Mesothelial cell of epicardium (in vitro differentiated cells): Measurements from ENCODE around the gene CHD2. TPM values are rescaled to one million over a fixed set of nuclear protein-coding genes. Genes with fewer than 3 reads are reported as not detected.

ENCODE experiments used
- DNase-seq, 2 experiments: peaks; one replicate each; pipeline ENCODE4 v3.0.0; 2021; ENCODE audit warnings: low spot score in 2 of 2; ENCODE audit not compliant: unreplicated experiment in 2 of 2
- H3K27ac Mint-ChIP-seq: 2 replicates; pipeline ENCODE4 v1.8.0; 2021; ENCODE audit warnings: mixed read lengths
- H3K27me3 Mint-ChIP-seq: 2 replicates; pipeline ENCODE4 v1.8.0; 2021; ENCODE audit warnings: low read depth, mixed read lengths
- H3K36me3 Mint-ChIP-seq: 2 replicates; pipeline ENCODE4 v1.8.0; 2021; ENCODE audit warnings: mixed read lengths
- H3K4me1 Mint-ChIP-seq: 2 replicates; pipeline ENCODE4 v1.8.0; 2021; ENCODE audit warnings: mixed read lengths
- H3K4me3 Mint-ChIP-seq: 2 replicates; pipeline ENCODE4 v1.8.0; 2021; ENCODE audit warnings: mild to moderate bottlenecking, moderate library complexity, mixed read lengths
- H3K9me3 Mint-ChIP-seq: 2 replicates; pipeline ENCODE4 v1.8.0; 2021; ENCODE audit warnings: mixed read lengths
- total RNA-seq: library from RNA; stranded (reverse); gene quantifications from 3 replicates; pipeline ENCODE4 v1.2.1, GENCODE V29; 2021
- TF ChIP-seq, protein P1 (sequence below): fragments of 200-600 bp; sonication (generic); IDR thresholded peaks from one replicate; pipeline ENCODE4 v1.5.0; 2021; ENCODE audit warnings: antibody characterized with exemption; ENCODE audit not compliant: unreplicated experiment

Gene CHD2
- total RNA-seq, 1 donor from 2014 or later = 178 TPM

DNA sequence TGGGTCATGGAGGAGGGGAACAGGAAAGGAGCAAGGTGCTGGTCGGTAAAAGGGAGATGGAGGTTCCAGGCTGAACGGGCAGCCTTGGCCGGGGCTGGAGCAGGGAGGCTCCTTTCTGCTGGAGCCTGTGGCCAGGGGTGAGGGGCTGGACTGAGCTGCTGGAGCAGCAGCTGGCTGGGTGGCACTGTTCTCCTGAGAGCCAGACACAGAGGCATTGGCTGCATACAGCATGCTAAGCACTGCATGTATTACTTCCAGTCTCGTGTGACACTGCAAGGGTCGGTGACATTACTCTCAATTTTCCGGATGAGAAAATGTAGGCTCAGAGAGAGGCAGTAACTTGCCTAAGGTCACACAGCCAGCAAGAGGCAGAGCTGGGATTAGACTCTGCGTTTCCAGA lies 146.6 kb downstream of the CHD2 start:
- Mint-ChIP-seq H3K27ac (no peak overlapping the region), H3K9me3 (peaks cover 8% of the 10 kb centered on the region), H3K4me1 (peaks cover 5% of the 10 kb centered on the region), H3K27me3 (no peaks in the 10 kb centered on the region), H3K4me3 (no peak overlapping the region), H3K36me3 (peaks cover 52% of the 10 kb centered on the region)
- DNase-seq = no peak
- TF ChIP-seq, protein P1, sequence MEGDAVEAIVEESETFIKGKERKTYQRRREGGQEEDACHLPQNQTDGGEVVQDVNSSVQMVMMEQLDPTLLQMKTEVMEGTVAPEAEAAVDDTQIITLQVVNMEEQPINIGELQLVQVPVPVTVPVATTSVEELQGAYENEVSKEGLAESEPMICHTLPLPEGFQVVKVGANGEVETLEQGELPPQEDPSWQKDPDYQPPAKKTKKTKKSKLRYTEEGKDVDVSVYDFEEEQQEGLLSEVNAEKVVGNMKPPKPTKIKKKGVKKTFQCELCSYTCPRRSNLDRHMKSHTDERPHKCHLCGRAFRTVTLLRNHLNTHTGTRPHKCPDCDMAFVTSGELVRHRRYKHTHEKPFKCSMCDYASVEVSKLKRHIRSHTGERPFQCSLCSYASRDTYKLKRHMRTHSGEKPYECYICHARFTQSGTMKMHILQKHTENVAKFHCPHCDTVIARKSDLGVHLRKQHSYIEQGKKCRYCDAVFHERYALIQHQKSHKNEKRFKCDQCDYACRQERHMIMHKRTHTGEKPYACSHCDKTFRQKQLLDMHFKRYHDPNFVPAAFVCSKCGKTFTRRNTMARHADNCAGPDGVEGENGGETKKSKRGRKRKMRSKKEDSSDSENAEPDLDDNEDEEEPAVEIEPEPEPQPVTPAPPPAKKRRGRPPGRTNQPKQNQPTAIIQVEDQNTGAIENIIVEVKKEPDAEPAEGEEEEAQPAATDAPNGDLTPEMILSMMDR = no peak

DNA sequence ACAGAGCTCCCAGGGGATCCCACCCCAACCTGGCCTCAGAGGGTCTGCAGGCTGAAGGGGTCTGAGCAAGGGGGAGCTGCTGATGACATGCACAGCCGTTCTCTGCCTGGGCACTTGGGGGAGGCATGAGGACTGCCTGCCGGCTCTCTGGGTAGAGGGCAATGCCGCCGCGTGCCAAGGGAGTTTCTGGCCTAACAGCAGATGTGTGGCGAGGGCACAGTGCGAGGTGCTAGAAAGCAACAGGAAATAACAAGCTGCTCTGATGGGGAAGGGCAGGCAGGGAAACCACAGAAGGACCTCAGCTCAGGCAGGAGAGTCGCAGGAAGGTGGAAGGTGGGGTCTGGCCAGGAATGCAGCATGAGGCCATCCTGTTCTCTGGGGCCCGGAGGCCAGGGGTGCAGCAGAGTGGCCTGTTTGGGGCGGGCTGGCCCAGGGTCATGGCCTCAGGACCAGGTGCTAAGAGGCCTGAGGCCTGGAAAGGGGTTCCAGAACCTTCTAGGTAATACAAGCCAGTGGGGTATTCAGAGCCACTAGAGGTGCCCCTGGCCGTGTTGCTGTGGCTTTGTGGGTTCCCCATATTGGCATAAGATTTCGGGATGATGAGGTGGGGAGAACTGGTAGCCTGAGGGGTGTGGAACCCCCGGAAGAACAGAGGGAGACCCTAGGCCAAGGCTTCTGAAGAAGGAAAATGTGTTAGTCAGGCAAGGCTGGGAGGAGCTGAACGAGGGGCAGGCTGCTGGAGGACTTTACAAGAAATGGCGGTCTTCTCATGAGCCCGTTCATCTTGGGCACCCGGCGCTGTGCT lies 147.7 kb downstream of the CHD2 start:
- peaks cover 8% of the 10 kb centered on the region for H3K9me3 Mint-ChIP-seq
- no peak overlapping the region for H3K4me3 Mint-ChIP-seq
- H3K4me1 Mint-ChIP-seq = peaks cover 5% of the 10 kb centered on the region
- no peaks in the 10 kb centered on the region for H3K27me3 Mint-ChIP-seq
- TF ChIP-seq, protein P1 = no peak
- DNase-seq = no peak
- peaks cover 53% of the 10 kb centered on the region for H3K36me3 Mint-ChIP-seq
- no peak overlapping the region for H3K27ac Mint-ChIP-seq

DNA sequence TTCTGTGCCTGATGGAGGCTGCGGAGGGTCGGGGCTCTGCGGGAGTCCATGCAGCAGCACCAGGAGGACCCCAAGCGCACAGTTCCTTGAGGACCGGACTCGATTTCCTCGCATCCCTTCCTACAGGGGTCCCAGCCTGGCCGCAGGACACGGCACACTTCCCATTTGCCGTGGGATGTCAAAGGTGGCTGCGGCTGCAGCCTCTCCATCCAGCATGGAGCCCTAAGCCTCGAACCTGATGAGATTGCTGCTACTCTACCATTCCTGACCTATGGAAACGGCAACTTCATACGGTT lies 148.2 kb downstream of the CHD2 start:
- DNase-seq = no peak
- Mint-ChIP-seq H3K36me3 (peaks cover 52% of the 10 kb centered on the region), H3K27me3 (no peaks in the 10 kb centered on the region), H3K4me1 (peaks cover 5% of the 10 kb centered on the region), H3K9me3 (peaks cover 8% of the 10 kb centered on the region), H3K27ac (no peak overlapping the region), H3K4me3 (no peak overlapping the region)
- TF ChIP-seq, protein P1 = no peak

DNA sequence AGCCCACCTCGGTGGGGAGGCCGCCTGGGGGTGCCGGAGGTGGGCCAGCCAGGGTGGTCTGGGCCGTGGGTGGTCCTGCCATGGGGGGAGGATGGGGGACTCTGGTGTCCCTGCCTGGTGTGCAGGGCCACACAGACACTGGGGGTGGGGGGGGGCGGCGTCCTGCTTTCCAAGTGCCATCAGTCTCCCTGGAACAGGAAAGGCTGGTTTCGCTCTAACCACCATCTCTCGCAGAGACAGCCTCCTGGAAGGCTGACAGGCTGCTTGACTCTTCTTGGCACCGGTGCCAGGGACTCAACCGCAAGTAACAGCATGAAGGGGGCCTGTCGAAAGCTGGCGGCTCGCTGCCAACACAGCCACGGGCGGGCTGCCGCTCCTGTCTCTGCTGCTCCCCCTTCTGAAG lies 148.6 kb downstream of the CHD2 start:
- TF ChIP-seq, protein P1 = no peak
- H3K27ac Mint-ChIP-seq = no peak overlapping the region
- DNase-seq = no peak
- H3K9me3 Mint-ChIP-seq = peaks cover 8% of the 10 kb centered on the region
- H3K36me3 Mint-ChIP-seq = peaks cover 52% of the 10 kb centered on the region
- no peaks in the 10 kb centered on the region for H3K27me3 Mint-ChIP-seq
- H3K4me3 Mint-ChIP-seq = no peak overlapping the region
- H3K4me1 Mint-ChIP-seq = peaks cover 5% of the 10 kb centered on the region

DNA sequence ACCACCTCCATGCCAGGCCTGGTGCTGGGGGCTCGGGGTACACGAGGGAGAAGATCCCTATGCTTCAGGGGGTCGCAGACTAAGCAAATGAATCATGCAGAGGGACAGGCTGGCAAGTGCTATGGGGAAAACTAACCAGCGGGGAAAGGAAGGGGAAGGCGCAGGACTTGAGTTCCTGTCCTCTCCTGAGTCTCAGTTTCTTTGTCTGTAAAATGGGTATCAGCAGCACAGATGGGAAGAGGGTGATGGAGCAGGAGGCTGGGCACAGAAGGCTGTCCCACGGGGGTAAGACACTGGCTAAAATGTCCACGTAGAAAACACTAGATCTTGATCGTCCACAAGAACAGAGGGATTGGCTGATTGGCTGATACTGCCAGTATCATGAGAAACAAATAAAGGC lies 149.1 kb downstream of the CHD2 start:
- no peak overlapping the region for H3K4me3 Mint-ChIP-seq
- peaks cover 50% of the 10 kb centered on the region for H3K36me3 Mint-ChIP-seq
- peaks cover 8% of the 10 kb centered on the region for H3K9me3 Mint-ChIP-seq
- H3K27ac Mint-ChIP-seq = no peak overlapping the region
- peaks cover 5% of the 10 kb centered on the region for H3K4me1 Mint-ChIP-seq
- TF ChIP-seq, protein P1 = no peak
- DNase-seq = no peak
- H3K27me3 Mint-ChIP-seq = no peaks in the 10 kb centered on the region
